ENCODE data around the gene SASH1.

SASH1 gene

DNA sequence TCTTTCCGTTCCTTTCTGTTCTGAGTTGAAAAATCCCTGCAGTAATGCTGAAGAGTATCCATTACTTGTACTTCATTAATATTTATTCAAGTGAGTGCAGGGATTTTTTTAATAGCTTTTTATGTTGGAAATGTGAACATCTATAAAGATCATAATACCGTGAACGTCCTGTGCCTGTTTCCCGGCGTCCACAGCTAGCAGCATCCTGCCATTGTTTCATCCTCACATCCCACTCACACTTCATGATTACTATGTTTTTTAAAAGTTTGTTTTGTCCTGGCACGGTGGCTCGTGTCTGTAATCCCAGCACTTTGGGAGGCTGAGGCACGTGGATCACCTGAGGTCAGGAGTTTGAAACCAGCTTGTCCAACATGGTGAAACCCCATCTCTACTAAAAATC, 54.3 kb downstream of the SASH1 start:
- TF ChIP-seq, protein P1, sequence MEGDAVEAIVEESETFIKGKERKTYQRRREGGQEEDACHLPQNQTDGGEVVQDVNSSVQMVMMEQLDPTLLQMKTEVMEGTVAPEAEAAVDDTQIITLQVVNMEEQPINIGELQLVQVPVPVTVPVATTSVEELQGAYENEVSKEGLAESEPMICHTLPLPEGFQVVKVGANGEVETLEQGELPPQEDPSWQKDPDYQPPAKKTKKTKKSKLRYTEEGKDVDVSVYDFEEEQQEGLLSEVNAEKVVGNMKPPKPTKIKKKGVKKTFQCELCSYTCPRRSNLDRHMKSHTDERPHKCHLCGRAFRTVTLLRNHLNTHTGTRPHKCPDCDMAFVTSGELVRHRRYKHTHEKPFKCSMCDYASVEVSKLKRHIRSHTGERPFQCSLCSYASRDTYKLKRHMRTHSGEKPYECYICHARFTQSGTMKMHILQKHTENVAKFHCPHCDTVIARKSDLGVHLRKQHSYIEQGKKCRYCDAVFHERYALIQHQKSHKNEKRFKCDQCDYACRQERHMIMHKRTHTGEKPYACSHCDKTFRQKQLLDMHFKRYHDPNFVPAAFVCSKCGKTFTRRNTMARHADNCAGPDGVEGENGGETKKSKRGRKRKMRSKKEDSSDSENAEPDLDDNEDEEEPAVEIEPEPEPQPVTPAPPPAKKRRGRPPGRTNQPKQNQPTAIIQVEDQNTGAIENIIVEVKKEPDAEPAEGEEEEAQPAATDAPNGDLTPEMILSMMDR (IDR thresholded peaks at IDR 0.05; ENCODE audit: low read depth, low read length): no peak
- DNase-seq (ENCODE audit: low read depth in 2 of 2): no peak

GRCh38 chr6:148398244-148398643, 55.6 kb downstream of the SASH1 start:
- H3K4me3 ChIP-seq (replicated peaks in 1 of 2; ENCODE audit: low read depth in 2 of 2, low read length in 2 of 2): no peak overlapping the region
- TF ChIP-seq, protein P1 (IDR thresholded peaks at IDR 0.05; ENCODE audit: low read depth, low read length): no peak
- no peak for DNase-seq (ENCODE audit: low read depth in 2 of 2)

More for the DNA sequence above, 54.3 kb downstream of the SASH1 start:
- H3K4me3 ChIP-seq (replicated peaks in 1 of 2; ENCODE audit: low read depth in 2 of 2, low read length in 2 of 2): no peak overlapping the region

DNA sequence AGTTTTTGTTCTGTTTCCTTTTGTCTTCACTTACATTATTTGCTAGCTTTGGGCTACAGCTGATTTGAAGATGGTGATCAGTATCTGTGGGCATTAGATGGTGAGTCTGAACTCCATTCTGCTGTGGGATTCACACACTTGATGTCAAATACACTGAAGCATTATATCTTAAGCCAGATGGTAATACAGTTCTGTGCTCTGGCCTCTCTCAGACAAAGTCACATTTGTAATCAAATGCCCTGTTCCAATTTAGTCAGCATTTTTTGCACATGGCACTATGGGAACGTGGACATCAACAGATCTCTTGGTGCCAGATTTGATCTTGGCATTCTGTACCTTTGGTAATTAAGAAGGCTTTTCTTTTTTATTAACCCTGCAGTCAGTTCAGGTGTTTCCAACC, 56.0 kb downstream of the SASH1 start:
- no peak overlapping the region for H3K4me3 ChIP-seq (replicated peaks in 1 of 2; ENCODE audit: low read depth in 2 of 2, low read length in 2 of 2)
- TF ChIP-seq, protein P1 (IDR thresholded peaks at IDR 0.05; ENCODE audit: low read depth, low read length): no peak

GRCh38 chr6:148401571-148401970, 58.9 kb downstream of the SASH1 start:
- DNase-seq (ENCODE audit: low read depth in 2 of 2): no peak
- TF ChIP-seq, protein P1 (IDR thresholded peaks at IDR 0.05; ENCODE audit: low read depth, low read length): no peak
- H3K4me3 ChIP-seq (replicated peaks in 1 of 2; ENCODE audit: low read depth in 2 of 2, low read length in 2 of 2): no peak overlapping the region

More for the DNA sequence above, 56.0 kb downstream of the SASH1 start:
- DNase-seq (ENCODE audit: low read depth in 2 of 2): no peak

GRCh38 chr6:148404456-148405054, 61.9 kb downstream of the SASH1 start:
- TF ChIP-seq, protein P1 (IDR thresholded peaks at IDR 0.05; ENCODE audit: low read depth, low read length): no peak
- H3K4me3 ChIP-seq (replicated peaks in 1 of 2; ENCODE audit: low read depth in 2 of 2, low read length in 2 of 2): no peak overlapping the region
- no peak for DNase-seq (ENCODE audit: low read depth in 2 of 2)

DNA sequence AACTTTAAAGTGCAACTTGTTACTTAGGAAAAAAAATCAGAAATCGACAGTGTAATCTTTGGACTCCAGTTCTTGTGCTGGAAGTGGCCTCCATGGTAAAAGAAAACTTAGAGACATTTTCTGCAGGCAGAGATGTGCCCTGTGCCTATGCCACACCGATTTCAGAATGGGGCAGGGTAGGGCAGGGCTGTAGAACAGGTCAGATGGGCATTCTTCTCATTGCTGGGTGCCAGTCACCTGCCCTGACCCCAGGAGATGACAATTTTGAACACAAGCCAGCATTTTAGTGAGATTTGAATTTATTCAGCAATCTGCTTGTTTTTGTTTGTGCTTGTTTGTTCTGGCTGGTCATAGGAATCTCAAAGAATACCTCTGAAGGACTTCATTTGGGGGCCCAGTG, 63.3 kb downstream of the SASH1 start:
- TF ChIP-seq, protein P1 (IDR thresholded peaks at IDR 0.05; ENCODE audit: low read depth, low read length): no peak
- no peak for DNase-seq (ENCODE audit: low read depth in 2 of 2)
- no peak overlapping the region for H3K4me3 ChIP-seq (replicated peaks in 1 of 2; ENCODE audit: low read depth in 2 of 2, low read length in 2 of 2)
